Uterus (tissue), 2 donors: Measurements from ENCODE around the gene GUCA2A.

Source experiments
- CTCF ChIP-seq, 4 experiments: fragments of 200-600 bp in 2 of 4; fragments of 450-650 bp in 2 of 4; sonication (generic) in 2 of 4; IDR thresholded peaks; one replicate each; pipeline ENCODE4 v1.5.1; 2016 to 2019; ENCODE audit warnings: antibody characterized with exemption in 4 of 4, mild to moderate bottlenecking in 2 of 4, moderate library complexity in 1 of 4
- POLR2A ChIP-seq, 2 donors: fragments of 450-650 bp; IDR thresholded peaks; one replicate each; pipeline ENCODE4 v1.6.1; 2016; ENCODE audit warnings: antibody characterized with exemption in 2 of 2, mild to moderate bottlenecking in 1 of 2, moderate library complexity in 1 of 2

GRCh38 chr1:42172381-42173133, 8.0 kb upstream of the GUCA2A start:
- TF ChIP-seq POLR2A (IDR thresholded peaks at IDR 0.05) (no peak), CTCF (IDR thresholded peaks at IDR 0.05) (no peak)
